Lower lobe of right lung (tissue), 2 donors: ENCODE data around the gene APBB2. TPM values are rescaled to one million over a fixed set of nuclear protein-coding genes. Genes with fewer than 3 reads are reported as not detected.
"Not testable (repeated sequence)": the region's sequence is repeated elsewhere in the genome, so short reads cannot be mapped to it uniquely, and the experiment has no call there.

ENCODE experiments used
- ATAC-seq, 2 donors: fragments of 200-7000 bp; cut with Tn5 transposase; one replicate each; pipeline ENCODE4 v1.9.1; 2020 to 2022; ENCODE audit warnings: mild to moderate bottlenecking in 2 of 2, moderate library complexity in 2 of 2
- DNase-seq: peaks from one replicate; pipeline ENCODE4 v3.0.0-alpha.2; 2020
- H3K27ac ChIP-seq: fragments of 200-600 bp; one replicate; pipeline ENCODE4 v1.8.0; 2022
- H3K27me3 ChIP-seq: fragments of 200-600 bp; one replicate; pipeline ENCODE4 v1.8.0; 2022; ENCODE audit warnings: low read depth
- H3K36me3 ChIP-seq: fragments of 200-600 bp; one replicate; pipeline ENCODE4 v1.8.0; 2022; ENCODE audit warnings: mild to moderate bottlenecking
- H3K4me1 ChIP-seq: fragments of 200-600 bp; one replicate; pipeline ENCODE4 v1.8.0; 2022
- H3K4me3 ChIP-seq: fragments of 200-600 bp; one replicate; pipeline ENCODE4 v1.8.0; 2022; ENCODE audit warnings: mild to moderate bottlenecking
- H3K9me3 ChIP-seq: fragments of 200-600 bp; one replicate; pipeline ENCODE4 v1.8.0; 2022
- intact Hi-C: fragments of 100-400 bp; cut with DNase I; formaldehyde crosslinking; loops from one replicate; pipeline ENCODE4 v1.11.0; 2022
- total RNA-seq: library from RNA; stranded (reverse); fragmentation: NEBNext Ultra II Directional; extraction: Animal tissue kit (Norgen Biotek cat#: 25700); gene quantifications from one replicate; pipeline ENCODE4 v1.2.1, GENCODE V29; 2021
- TF ChIP-seq, protein P1 (sequence below): fragments of 200-600 bp; IDR thresholded peaks from one replicate; pipeline ENCODE4 v1.8.0; 2022; ENCODE audit warnings: antibody characterized with exemption, mild to moderate bottlenecking
- donor health status: DM: no; HTN: yes; CAD: no; lungs with severe emphysema.

APBB2 gene
- total RNA-seq, 1 donor from 2014 or later, result 59.3 TPM

- TF ChIP-seq, protein P1, sequence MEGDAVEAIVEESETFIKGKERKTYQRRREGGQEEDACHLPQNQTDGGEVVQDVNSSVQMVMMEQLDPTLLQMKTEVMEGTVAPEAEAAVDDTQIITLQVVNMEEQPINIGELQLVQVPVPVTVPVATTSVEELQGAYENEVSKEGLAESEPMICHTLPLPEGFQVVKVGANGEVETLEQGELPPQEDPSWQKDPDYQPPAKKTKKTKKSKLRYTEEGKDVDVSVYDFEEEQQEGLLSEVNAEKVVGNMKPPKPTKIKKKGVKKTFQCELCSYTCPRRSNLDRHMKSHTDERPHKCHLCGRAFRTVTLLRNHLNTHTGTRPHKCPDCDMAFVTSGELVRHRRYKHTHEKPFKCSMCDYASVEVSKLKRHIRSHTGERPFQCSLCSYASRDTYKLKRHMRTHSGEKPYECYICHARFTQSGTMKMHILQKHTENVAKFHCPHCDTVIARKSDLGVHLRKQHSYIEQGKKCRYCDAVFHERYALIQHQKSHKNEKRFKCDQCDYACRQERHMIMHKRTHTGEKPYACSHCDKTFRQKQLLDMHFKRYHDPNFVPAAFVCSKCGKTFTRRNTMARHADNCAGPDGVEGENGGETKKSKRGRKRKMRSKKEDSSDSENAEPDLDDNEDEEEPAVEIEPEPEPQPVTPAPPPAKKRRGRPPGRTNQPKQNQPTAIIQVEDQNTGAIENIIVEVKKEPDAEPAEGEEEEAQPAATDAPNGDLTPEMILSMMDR, result no peak
- peaks cover 15% of the 10 kb centered on the region for H3K4me1 ChIP-seq
- H3K9me3 ChIP-seq, result no peaks in the 10 kb centered on the region
- no peaks in the 10 kb centered on the region for H3K36me3 ChIP-seq
- no peak overlapping the region for H3K27ac ChIP-seq
- ATAC-seq, result no peak
- intact Hi-C loops, result no loop called here
- no peak overlapping the region for H3K4me3 ChIP-seq
- H3K27me3 ChIP-seq, result no peaks in the 10 kb centered on the region
- DNase-seq, result no peak
Observed at GRCh38 chr4:41058426-41058825, 155.9 kb downstream of the APBB2 start.

- Histone ChIP-seq H3K9me3 (no peaks in the 10 kb centered on the region), H3K27me3 (no peaks in the 10 kb centered on the region), H3K4me1 (peaks cover 16% of the 10 kb centered on the region), H3K36me3 (no peaks in the 10 kb centered on the region), H3K4me3 (no peak overlapping the region), H3K27ac (no peak overlapping the region)
- TF ChIP-seq, protein P1, result no peak
- no peak for ATAC-seq
- intact Hi-C loops, result no loop called here
- DNase-seq, result no peak
Observed at GRCh38 chr4:41057467-41057866, 156.9 kb downstream of the APBB2 start.

DNA sequence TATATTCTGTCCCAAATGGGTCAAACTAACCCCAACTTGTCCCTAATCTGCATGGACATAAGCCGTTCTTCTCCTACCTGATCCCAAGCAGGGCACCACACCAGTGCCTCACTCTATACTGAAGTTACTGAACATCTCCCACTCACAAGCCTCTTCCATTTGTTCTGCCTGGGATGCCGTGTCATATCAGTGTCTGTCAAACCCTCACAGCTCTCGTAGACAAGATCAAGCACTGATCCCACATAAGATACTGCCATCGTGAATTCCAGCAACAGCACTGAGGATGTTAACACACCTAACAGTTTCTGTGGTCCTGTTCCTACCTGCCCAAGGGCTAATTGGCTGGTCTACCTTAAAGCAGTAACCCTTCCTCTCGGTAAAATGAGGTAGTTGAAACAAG is 162.1 kb downstream of the APBB2 start:
- Histone ChIP-seq H3K9me3 (no peaks in the 10 kb centered on the region), H3K4me1 (peaks cover 4% of the 10 kb centered on the region), H3K36me3 (no peaks in the 10 kb centered on the region), H3K27ac (no peak overlapping the region), H3K27me3 (no peaks in the 10 kb centered on the region), H3K4me3 (no peak overlapping the region)
- DNase-seq, result no peak
- peak in 1 of 2 donors; percentile 32 for ATAC-seq
- TF ChIP-seq, protein P1, result no peak
- intact Hi-C loops, result no loop called here

DNA sequence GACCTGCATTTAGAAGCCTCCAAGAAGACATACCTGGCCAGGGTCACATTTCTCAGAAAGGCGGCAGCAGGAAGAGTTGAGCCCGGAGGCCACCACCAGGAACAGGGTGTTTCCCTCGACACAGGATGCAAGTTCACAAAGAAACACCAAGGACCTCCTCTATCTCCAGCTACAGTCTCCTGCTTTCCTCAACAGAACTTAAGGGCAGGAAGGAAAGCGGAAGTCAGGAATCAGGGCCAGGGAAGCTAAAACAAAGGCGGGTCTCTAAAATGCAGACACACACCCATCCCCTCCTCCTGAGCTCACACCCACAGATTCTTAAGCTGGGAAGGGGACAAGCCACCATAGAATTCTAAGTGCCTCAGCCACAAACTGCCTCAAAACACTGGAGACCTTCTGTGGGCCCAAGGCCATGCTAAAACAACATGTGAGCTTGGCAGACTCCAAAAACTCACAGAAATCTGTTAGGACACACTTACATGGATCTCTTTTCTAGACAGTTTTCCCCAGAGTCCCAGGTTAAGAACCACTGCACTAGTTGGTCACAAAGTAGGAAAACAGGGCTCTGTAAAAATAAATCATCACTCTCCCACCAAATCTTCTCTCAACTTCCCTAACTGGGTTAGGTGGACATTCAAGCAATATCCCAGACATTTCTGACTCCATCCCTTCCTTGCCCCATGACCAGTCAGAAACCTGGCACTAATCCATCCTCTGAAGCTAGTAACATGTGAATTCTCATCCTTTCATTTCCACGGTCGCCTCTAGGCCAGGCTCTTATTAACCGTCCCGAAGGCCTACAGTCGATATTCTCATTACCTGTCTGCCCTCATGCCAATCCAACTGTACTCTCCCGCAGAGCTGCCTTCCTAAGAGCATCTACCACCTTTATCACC is 163.2 kb downstream of the APBB2 start:
- intact Hi-C loops, result no loop called here
- Histone ChIP-seq H3K36me3 (no peaks in the 10 kb centered on the region), H3K27me3 (no peaks in the 10 kb centered on the region), H3K4me3 (peak overlapping the region; percentile 7), H3K4me1 (peaks cover 4% of the 10 kb centered on the region), H3K9me3 (no peaks in the 10 kb centered on the region), H3K27ac (peak overlapping the region; percentile 46)
- DNase-seq (no peak), ATAC-seq (peak in 1 of 2 donors; percentile 42)
- TF ChIP-seq, protein P1, result no peak

- TF ChIP-seq, protein P1, result no peak
- peaks cover 4% of the 10 kb centered on the region for H3K4me1 ChIP-seq
- ATAC-seq, result peak in 1 of 2 donors; percentile 28
- peak overlapping the region; percentile 46 for H3K27ac ChIP-seq
- intact Hi-C loops, result no loop called here
- H3K4me3 ChIP-seq, result peak overlapping the region; percentile 7
- H3K27me3 ChIP-seq, result no peaks in the 10 kb centered on the region
- H3K9me3 ChIP-seq, result peaks cover 3% of the 10 kb centered on the region
- H3K36me3 ChIP-seq, result no peaks in the 10 kb centered on the region
- no peak for DNase-seq
Observed at GRCh38 chr4:41050116-41050515, 164.2 kb downstream of the APBB2 start.

GRCh38 chr4:41049176-41049575 is 165.2 kb downstream of the APBB2 start:
- H3K36me3 ChIP-seq, DNase-seq, ATAC-seq, H3K9me3 ChIP-seq, intact Hi-C loops, H3K27ac ChIP-seq, H3K4me1 ChIP-seq, H3K27me3 ChIP-seq: not testable (repeated sequence)
- H3K4me3 ChIP-seq, result peak overlapping the region; percentile 29
